ENCODE results near the gene RAB5B.
"Not testable (repeated sequence)": the region's sequence is repeated elsewhere in the genome, so short reads cannot be mapped to it uniquely, and the experiment has no call there.

The RAB5B gene

DNA sequence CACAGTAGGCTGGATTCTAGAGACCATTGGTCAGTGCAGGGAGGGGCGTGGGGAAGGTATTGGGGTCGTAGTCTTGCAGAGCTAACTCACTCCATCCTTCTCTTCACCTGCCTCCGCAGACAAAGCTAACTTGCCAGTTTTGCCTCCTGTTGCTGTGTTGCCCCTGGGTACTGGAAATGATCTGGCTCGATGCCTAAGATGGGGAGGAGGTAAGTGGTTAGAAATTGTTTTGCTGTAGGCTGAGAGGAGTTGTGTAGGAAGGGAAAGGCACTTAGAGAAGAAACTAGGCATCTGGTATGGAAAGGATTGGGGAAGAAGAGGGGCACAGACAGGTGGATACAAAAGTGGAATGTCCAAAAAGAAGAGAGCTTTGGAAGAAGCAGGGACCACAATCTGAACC, 31.8 kb upstream of the RAB5B start:
- no peak for DNase-seq

DNA sequence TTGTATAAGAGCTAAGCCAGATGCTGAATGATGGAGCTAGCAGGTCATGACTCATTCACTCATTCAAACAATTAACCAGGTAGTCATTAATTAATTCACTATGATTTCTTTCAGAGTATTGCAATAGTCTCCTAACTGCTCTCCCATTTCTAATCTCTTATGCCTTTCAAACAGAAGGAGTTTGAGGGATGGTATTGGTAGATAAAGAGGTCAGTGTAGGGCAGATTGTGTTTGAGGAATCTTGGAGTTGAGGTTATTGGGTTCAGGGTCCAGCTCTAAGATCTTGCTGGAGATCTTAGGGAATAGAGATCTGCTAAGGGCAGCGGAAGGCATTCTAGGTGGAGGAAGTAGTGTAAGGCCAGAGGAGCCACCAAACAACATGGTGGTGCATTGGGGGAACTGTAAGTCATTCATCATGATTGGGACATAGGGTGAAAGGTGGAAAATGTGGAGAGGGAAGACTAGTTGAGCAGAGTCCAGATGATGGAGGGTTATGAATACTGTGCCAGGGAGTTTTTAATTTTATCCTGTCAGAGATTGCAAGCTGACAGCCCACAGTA, 31.2 kb upstream of the RAB5B start:
- no peak for DNase-seq

DNA sequence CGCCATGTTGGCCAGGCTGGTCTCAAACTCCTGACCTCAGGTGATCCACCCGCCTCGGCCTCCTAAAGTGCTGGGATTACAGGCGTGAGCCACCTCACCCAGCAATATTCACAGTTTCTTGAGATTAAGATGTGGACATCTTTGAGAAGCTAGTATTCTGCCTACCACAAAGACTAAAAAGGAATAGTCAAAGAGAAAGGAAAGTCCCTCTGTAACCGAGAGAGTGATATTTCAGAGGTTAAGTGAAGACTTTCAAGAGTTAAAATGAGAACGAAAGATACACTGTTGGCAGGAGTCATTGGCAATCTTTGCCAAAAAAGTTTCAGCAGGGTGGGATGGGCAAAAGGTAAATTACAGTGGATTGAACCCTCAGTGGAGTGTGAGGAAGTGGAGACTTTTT, 27.3 kb upstream of the RAB5B start:
- DNase-seq, result no peak

DNA sequence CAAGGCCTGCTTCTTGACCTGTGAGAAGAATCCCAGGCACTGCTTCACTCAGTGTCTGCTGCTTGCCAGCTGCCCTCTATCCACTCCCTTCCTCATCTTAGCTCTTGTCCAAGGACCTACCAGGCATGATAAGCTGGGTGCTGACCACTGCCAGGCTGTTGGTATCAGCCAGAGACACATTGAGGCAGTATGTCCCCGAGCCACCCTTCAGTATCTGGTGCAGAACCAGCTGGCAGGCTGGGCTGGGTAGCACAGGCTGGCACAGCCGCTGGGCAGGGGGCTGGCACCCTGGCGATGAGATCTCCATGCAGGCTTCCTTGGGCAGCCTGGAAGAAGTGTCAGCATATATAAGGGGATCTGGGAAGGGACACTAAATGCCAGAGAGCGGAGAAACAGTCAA, 18.5 kb upstream of the RAB5B start:
- DNase-seq, result no peak

DNA sequence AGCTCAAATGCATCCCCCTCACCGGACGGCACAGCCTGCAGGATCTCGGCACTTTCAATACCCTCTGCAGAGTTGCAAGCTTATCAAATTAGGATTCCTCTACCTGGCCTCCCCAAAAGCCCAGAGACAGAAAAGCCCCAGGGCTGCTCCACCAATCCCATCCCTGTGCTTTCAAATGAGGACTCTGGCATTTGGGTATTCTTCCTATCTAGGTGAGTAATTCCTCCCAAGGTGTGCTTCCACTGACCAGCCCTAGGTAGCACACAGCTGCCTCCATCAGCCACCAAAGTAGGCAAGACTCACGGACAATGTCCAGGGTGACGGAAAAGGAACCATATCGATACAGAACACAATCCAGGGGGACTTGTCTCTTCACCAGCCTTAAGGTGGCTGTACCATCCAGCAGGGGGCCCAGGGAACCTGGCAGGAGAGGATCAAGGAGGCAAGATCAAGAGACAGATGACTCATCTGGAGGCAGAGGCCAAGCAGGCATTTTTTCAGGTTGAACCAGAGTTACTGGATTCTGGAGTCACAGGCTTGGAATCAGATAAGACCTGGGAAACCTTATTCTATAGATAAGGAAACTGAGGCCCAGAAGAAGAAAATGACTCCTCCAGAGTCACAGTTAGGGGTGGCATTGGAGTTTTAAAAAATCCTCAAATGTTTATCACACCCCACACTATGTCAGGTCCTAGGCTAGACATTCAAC, 17.9 kb upstream of the RAB5B start:
- DNase-seq, result peak in 3 of 5 donors; percentile 20 to 36 (median 26)

DNA sequence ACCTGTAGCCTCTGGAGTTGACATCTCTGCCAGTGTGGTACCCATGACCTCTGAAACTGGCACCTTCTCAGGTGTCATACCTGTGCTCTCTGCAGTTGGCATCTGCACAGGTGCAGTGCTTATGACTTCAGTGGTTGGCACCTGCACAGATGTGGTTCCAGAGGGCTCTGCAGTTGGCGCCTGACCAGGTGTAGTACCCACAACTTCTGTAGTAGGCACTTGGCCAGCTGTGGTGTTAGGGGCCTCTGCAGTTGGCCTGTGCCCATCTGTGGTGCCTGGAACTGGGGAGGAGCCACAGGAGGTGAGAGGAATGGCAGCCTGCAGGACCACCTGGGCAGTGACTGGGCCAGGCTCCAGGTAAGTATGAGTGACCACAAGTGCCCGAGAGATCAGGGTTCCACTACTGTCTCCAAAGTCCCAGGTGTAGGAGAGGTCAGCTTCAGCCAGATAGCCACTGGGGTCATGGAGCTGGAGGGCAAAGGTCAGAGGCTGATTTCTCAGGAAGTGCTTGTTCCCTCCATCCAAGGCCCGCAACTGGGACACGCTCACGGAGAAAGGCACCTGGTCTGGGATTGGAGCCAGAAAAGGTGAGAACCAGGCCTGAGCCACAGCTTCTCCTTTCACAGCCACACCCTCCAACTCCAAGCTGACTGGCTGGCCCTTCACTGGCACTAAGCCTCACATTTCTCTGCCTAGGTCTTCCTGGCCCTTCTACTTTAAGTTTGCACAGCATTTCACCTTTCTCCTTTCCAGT, 16.6 kb upstream of the RAB5B start:
- no peak for DNase-seq

DNA sequence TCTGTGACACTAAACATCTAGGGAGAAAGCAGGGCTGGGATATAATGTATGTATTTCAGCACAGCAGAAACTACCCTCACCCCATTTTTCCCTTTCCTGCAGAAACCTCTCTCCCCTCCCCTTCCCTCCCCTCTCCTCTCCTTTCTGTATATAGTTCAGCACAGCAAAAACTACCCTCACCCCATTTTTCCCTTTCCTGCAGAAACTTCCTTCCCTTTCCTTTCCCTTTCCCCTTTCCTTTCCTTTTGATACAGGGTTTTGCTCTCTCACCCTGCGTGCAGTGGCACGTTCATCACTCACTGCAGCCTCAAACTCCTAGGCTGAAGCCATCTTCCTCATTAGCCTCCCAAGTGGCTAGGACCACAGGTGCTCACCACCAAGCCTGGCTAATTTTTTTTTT, 10.1 kb upstream of the RAB5B start:
- DNase-seq, result no peak

DNA sequence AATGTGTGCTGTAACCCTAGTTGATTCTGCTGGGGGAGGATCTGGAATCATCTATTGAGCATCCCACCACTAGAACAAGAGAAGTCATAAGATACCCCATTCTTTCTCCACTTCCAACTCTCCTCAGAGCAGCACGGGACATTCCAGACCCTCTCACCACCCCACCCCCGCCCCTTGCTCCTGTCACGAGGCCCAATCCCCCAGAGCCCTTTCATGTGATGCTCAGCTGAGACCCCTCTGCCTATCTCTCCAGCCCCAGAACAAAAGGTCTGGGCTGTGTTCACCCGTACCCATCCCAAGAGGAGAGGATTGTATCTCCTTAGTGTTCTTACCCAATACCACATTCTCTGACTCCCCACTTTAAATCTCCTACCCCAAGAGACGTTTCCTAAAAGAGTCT, 8.6 kb upstream of the RAB5B start:
- no peak for DNase-seq

DNA sequence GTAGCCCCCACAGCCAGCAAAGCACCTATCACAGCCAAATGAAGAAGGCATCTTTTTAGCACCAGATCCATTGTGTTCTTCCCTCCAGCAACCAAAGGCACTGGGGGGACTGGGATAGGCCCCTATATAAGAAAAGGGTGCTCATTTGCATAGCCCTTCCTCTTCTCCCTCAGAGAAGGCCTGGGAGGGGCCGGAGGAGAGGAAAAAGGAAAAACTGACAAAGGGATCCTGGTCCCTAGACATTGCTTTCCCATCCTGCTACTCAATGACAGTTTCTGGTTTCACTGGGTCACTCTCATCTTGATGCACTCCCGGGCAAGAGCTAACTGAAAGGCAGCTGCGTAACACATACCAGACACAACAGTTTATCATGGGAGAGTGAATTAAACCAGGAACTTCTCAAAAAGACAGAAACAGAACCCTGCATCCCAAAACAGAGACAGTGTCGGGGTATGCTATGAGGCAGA, 7.9 kb upstream of the RAB5B start, which contains the start of gene PMEL:
TSS of gene PMEL (minus strand) at position 102 of the 467 bp plus-strand sequence. CDS start at position 71, 31 bp downstream.
- DNase-seq, result no peak

DNA sequence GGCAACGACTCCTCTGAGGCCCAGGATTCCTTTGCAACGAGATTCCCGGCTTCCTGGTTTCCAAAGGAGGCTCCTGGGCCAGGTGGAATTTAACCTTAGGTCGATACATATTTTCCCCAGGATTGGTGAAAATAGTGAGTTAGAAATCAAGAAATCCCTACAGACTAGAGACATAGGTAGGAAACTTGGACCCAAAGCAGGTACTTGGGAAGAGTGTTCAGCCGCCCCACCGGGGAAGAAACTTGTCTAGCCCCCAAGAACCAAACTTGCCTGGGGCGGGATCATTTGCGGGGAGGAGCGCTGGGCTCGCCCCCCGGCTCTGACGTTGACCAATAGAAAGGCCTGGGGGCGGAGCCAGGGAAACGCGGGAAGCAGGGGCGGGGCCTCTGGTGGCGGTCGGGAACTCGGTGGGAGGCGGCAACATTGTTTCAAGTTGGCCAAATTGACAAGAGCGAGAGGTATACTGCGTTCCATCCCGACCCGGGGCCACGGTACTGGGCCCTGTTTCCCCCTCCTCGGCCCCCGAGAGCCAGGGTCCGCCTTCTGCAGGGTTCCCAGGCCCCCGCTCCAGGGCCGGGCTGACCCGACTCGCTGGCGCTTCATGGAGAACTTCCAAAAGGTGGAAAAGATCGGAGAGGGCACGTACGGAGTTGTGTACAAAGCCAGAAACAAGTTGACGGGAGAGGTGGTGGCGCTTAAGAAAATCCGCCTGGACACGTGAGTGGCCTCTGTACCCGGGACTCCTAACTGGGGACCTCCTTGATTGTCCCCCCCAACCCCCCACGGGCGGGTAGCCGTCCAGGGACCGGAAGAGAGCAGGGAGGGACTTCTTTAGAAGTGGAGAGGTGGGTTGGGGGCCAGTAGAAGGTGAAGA, 7.2 kb upstream of the RAB5B start, which contains the start of gene CDK2:
TSS of gene CDK2 (plus strand) at position 423 of the 874 bp plus-strand sequence. CDS start at position 602, 179 bp downstream.
- peak; percentile 73 to 87 (median 80) for DNase-seq

DNA sequence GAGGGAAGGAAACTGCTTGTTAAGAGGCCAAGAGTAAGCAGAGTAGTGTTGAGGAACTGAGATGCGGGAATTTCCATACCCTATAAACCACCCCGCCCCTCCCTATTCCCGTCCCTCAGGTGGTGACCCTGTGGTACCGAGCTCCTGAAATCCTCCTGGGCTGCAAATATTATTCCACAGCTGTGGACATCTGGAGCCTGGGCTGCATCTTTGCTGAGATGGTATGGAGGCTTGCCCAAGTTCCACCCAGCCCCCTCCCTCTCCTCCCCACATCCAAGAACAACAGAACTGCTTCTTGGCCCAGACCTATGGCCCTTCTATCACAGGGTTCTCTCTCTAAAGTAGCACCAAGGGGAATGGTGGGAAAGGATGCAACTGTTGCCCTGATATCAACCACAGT, 4.5 kb upstream of the RAB5B start:
- DNase-seq, result no peak

DNA sequence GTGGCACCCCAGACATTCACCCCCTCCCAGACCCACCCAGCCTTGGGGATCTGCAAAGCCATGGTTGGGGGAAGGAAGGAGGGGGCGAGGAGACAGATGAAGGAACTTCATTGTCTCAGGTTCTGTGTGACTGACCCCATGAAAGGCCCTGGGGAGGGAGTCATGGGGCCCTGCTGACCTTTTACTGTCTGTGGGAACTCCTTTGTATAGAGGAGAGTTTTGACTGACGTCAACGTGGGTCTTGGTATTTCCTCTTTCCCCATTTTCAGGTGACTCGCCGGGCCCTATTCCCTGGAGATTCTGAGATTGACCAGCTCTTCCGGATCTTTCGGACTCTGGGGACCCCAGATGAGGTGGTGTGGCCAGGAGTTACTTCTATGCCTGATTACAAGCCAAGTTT, 3.1 kb upstream of the RAB5B start:
- DNase-seq, result no peak

DNA sequence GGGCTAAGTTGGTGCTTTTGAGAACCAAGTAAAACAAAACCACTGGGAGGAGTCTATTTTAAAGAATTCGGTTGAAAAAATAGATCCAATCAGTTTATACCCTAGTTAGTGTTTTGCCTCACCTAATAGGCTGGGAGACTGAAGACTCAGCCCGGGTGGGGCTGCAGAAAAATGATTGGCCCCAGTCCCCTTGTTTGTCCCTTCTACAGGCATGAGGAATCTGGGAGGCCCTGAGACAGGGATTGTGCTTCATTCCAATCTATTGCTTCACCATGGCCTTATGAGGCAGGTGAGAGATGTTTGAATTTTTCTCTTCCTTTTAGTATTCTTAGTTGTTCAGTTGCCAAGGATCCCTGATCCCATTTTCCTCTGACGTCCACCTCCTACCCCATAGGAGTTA, 1.8 kb upstream of the RAB5B start:
- DNase-seq, result no peak

DNA sequence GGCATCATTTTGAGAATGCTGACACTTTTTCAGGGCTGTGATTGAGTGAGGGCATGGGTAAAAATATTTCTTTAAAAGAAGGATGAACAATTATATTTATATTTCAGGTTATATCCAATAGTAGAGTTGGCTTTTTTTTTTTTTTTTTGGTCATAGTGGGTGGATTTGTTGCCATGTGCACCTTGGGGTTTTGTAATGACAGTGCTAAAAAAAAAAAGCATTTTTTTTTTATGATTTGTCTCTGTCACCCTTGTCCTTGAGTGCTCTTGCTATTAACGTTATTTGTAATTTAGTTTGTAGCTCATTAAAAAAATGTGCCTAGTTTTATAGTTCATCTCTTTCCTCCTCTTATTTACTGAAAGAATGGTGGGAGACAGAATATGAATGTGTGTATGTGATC, 1.4 kb upstream of the RAB5B start:
- DNase-seq, result no peak

DNA sequence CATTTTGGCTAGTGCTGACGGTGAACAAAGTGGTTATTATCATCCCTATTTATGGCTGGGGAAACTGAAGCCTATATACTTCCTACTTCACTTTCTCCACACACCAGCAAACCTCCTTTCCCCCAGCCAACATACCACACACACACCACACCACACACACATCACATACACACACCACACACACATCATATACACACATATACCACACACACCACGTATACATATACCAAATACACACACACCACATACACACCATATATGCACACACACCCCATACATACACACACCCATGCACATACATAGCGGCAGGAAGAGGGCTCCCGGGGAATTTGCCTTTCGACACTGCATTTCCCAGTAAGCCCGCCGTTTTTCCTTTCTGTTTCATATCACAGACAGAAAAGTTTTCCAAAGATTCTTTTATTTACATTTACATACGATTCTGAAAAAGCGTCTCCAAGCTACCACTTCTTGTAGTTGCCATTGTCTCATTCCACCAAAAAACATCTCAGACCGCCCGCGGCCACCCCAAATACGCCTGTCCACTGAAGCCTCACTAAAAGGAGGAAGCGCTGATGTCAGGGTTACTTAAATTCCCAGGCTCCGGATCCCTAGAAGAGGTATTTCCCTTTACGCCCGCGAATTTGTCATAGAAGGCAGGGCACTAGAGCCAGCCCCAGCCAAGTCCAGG, 823 bp upstream of the RAB5B start:
- peak in 1 of 5 donors; percentile 25 for DNase-seq

DNA sequence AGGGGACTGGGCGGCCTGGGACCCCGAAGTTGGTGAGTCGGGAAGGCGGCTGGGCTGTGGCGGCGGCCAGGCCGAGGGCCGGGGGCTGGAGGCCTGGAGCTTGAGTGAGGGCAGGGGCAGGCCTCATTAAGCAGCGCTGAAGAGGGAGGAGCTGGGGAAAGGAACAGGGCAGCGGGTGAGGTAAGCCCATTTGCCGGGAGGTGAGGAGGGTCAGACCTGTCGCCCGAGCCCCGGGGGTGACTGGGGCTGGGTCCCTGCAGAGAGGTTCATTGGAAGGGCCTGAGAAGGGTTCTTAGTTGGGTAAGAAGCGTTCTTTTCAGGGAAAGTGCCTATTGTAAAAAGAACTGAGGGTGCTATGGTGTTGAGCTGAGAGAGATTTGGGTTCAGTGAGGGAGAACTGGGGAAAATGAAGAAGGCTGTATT, 441 bp downstream of the RAB5B start:
- peak in 1 of 5 donors; percentile 21 for DNase-seq

DNA sequence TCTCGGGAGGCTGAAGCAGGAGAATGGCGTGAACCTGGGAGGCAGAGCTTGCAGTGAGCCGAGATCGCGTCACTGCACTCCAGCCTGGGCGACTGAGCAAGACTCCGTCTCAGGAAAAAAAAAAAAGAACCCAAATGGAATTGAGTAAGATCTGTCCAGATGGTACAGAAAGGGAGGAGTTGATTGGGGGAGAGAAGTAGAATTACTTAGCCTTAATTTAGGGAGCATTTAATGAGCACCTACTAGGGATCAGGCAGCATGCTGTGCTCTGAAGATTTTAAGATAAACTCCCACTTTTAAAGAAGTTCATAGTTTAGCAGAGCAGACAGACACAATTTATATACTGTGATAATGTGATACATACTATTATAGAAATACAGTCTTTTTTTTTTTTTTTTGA, 4.5 kb downstream of the RAB5B start:
- DNase-seq, result no peak

DNA sequence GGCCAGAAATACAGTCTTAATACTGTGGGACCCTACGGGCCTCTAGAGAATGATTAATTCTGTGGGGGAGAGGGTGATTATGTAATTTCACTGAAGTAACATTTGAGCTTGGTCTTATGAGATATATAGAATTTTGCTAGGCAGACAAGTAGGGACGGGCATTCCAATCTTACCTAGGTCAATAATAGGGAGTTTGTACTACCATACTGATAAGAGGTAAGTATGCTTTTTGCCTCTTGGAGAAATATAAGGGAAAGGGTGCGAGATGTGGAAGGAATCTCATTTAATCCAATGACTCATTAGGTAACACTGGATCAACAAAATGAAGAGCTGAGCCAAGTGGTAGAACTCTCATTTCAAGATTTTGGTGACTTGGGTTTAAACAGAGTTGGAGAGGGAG, 5.2 kb downstream of the RAB5B start:
- DNase-seq, result no peak

DNA sequence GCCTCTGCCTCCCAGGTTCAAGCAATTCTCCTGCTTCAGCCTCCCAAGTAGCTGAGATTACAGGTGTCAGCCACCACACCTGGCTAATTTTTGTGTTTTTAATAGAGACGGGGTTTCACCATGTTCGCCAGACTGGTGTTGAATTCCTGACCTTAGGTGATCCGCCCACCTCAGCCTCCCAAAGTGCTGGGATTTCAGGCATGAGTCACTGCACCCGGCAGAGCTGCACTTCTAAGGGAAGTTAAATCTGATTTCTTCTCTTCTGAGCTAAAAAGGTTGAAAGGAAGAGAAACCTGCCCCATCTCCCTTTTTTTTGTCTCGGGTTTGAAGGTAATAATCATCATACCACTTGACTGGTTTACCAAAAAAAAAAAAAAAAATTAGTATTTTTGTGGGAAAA, 8.0 kb downstream of the RAB5B start:
- not testable (repeated sequence) for DNase-seq

DNA sequence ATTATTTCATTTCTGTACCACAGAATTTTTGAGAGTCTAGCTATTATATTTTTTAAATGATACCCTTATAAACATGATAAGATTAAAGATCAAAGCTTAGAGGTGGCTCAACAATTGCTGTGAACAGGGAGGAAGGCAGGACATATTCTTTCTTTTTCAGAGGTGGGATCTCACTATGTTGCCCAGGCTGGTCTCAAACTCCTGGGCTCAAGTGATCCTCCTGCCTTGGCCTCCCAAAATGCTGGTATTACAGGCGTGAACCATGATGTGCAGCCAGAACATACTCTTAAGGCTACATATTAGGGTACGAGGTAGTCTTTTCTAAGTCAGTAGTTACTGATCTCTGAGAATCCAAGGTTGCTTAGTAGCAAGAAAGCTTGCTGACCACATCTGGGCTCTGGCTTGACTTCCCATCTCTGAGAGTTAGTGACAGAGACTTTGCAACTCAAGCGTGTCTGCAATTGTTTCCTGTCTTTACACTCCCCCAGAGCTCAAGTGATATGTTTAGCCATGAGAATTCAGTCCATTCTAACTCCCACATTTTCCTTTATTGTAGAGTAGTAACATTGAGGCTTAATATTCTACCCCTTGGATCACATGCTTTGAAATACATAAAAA, 8.6 kb downstream of the RAB5B start:
- no peak for DNase-seq

DNA sequence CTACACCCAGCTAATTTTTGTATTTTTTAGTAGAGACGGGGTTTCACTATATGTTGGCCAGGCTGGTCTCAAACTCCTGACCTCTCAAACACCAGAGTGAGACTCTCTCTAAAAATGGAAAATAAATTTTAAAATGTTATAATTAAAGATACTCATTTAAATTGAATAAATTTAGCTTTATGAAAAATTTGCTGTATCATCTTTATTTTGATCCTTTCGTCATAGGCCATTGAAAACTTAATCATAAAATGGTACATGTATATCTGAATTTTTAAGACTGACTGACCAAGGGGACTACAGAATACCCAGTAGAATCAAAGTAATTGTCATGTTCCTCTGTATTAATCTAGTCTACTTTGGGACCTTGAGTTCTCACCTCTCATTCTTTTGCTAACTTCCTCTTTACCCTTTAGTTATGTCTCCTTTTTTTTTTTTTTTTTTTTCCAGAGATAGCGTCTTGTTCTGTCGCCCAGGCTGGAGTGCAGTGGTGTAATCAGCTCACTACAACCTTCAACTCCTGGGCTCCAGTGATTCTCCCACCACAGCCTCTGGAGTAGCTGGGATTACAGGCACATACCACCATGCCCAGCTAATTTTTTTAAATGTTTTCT, 9.5 kb downstream of the RAB5B start:
- DNase-seq, result no peak

All from T-helper 1 cell (primary cell).